OCI-LY3 (cell line): ENCODE data around the gene ASPSCR1.

Experiments
- H2AFZ ChIP-seq: fragments of 200-600, 300-600 bp; shearing (Covaris generic); 2 replicates; pipeline ENCODE4 v1.6.0; 2014; ENCODE audit warnings: antibody characterized with exemption, low read depth, low read length
- H3K27ac ChIP-seq: fragments of 200-600, 300-600 bp; sonication (generic); 2 replicates; pipeline ENCODE4 v1.5.1; 2014; ENCODE audit warnings: mild to moderate bottlenecking, low read length, moderate library complexity, mixed read lengths
- H3K27me3 ChIP-seq: fragments of 200-600, 300-600 bp; sonication (generic); 2 replicates; pipeline ENCODE4 v1.6.1; 2014; ENCODE audit warnings: low read depth, low read length, mixed read lengths
- H3K36me3 ChIP-seq: fragments of 200-600, 300-600 bp; sonication (generic); replicated peaks from 2 replicates; pipeline ENCODE3; 2014; ENCODE audit warnings: low read depth, low read length, mixed read lengths
- H3K4me1 ChIP-seq: fragments of 300-600, 200-600 bp; sonication (generic); 2 replicates; pipeline ENCODE4 v1.6.1; 2014; ENCODE audit warnings: low read length, mixed read lengths
- H3K4me2 ChIP-seq: fragments of 200-600, 300-600 bp; sonication (generic); 2 replicates; pipeline ENCODE4 v1.6.1; 2014; ENCODE audit warnings: low read length, mixed read lengths
- H3K4me3 ChIP-seq: fragments of 300-600, 200-600 bp; sonication (generic); 2 replicates; pipeline ENCODE4 v1.5.1; 2014; ENCODE audit warnings: antibody characterized with exemption, mild to moderate bottlenecking, low read length, moderate library complexity
- H3K79me2 ChIP-seq: fragments of 300-600, 200-600 bp; shearing (Covaris generic); 2 replicates; pipeline ENCODE4 v1.6.1; 2014; ENCODE audit warnings: mild to moderate bottlenecking, low read length, mixed read lengths
- H3K9ac ChIP-seq: fragments of 300-600, 200-600 bp; shearing (Covaris generic); 2 replicates; pipeline ENCODE4 v1.6.0; 2014; ENCODE audit warnings: mild to moderate bottlenecking, low read length, moderate library complexity
- H3K9me3 ChIP-seq: fragments of 200-600, 300-600 bp; shearing (Covaris generic); 2 replicates; pipeline ENCODE4 v1.6.1; 2014; ENCODE audit warnings: low read length, mixed read lengths; ENCODE audit not compliant: insufficient read depth
- H4K20me1 ChIP-seq: fragments of 200-600, 300-600 bp; sonication (generic); 2 replicates; pipeline ENCODE4 v1.6.1; 2016; ENCODE audit warnings: low read length, mixed read lengths; ENCODE audit not compliant: insufficient read depth
- EZH2phosphoT487 ChIP-seq: fragments of 200-600 bp; shearing (Covaris generic); IDR thresholded peaks from 2 replicates; pipeline ENCODE4 v1.6.1; 2018; ENCODE audit warnings: antibody characterized with exemption, mixed run types, low read depth
- TF ChIP-seq, protein P1 (sequence below): fragments of 200-600, 300-600 bp; sonication (generic); IDR thresholded peaks from 2 replicates; pipeline ENCODE4 v1.5.1; 2014; ENCODE audit warnings: antibody characterized with exemption, low read length, low read depth

ASPSCR1 gene

DNA sequence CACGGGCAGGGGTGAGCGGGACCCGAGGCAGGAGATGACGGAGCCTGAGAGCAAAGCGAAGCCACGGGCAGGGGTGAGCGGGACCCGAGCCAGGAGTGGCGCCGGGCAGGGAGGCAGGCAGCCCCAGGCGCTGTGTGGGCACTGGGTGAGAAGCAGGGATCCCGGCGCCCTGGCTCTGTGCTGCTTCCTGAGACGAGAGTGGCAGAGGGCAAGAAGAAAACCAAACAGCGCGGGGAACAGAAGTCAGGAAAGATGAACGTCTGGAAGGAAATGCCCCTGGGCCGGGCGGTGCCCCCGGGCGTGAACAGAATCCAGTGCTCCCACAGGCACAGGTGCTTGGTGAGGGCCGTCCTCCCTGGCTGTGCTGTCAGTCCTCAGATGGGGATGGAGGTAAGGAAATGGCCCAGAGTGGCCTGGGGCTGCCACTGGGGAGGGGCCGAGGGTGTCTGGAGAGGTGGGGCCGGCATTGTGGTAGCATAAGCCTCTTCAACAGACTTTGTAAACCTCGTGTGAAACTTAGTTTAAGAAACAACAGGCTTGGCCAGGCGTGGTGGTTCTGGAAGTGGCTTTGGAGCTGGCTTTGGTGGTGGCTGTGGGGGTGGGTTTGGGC lies 9.8 kb downstream of the ASPSCR1 start:
- H3K4me2 ChIP-seq = no peak overlapping the region
- H3K79me2 ChIP-seq = no peaks in the 10 kb centered on the region
- H3K27me3 ChIP-seq = no peaks in the 10 kb centered on the region
- H3K36me3 ChIP-seq = peaks cover 9% of the 10 kb centered on the region
- no peak overlapping the region for H3K4me3 ChIP-seq
- TF ChIP-seq EZH2phosphoT487 = no peak
- TF ChIP-seq, protein P1, sequence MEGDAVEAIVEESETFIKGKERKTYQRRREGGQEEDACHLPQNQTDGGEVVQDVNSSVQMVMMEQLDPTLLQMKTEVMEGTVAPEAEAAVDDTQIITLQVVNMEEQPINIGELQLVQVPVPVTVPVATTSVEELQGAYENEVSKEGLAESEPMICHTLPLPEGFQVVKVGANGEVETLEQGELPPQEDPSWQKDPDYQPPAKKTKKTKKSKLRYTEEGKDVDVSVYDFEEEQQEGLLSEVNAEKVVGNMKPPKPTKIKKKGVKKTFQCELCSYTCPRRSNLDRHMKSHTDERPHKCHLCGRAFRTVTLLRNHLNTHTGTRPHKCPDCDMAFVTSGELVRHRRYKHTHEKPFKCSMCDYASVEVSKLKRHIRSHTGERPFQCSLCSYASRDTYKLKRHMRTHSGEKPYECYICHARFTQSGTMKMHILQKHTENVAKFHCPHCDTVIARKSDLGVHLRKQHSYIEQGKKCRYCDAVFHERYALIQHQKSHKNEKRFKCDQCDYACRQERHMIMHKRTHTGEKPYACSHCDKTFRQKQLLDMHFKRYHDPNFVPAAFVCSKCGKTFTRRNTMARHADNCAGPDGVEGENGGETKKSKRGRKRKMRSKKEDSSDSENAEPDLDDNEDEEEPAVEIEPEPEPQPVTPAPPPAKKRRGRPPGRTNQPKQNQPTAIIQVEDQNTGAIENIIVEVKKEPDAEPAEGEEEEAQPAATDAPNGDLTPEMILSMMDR = no peak
- no peak overlapping the region for H3K9ac ChIP-seq
- no peak overlapping the region for H3K27ac ChIP-seq
- H3K9me3 ChIP-seq = no peaks in the 10 kb centered on the region
- no peaks in the 10 kb centered on the region for H4K20me1 ChIP-seq
- H3K4me1 ChIP-seq = no peaks in the 10 kb centered on the region
- no peak overlapping the region for H2AFZ ChIP-seq

DNA sequence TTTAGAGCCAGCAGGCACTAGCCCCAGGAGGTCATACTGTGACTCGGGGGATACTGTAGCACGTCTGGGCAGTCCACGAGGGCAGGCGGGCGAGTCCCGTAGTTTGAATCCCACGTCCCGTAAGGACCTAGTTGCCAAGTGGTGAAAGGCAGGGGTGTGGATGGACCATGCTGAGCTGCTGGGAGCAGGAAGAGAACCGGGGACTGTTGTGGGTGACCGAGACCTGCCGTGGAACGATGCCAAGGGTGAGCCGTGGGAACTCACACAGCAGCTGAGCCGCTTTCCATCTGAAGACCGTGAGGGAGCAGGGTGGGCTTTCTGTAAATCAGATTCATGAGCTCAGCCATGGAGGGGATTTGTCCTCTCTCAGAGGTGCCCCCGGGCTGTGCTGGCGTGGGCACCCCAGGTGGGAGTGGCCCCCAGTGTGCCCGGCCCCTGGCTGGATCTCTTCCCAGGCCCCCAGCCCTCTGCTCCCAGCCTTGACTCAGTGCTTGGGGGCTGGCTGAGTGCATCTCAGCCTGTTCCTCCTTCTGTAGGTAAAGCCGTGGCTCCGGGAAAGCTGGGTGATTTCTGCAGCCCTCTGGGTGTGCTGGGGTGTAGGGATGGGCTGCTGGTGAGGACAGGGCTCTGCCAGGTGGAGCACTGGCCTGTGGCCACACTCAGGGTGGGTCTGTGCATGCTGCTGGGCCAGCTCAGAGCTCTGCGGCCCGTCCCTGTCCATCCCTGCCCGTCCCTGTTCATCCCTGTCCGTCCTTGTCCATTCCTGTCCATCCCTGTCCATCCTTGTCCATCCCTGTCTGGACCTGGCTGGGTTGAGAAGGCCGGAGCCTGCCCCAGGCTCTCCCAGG lies 13.6 kb downstream of the ASPSCR1 start:
- H3K4me3 ChIP-seq = no peak overlapping the region
- no peak overlapping the region for H3K9ac ChIP-seq
- no peak overlapping the region for H2AFZ ChIP-seq
- no peaks in the 10 kb centered on the region for H3K9me3 ChIP-seq
- no peaks in the 10 kb centered on the region for H4K20me1 ChIP-seq
- no peak overlapping the region for H3K27ac ChIP-seq
- no peaks in the 10 kb centered on the region for H3K27me3 ChIP-seq
- H3K4me1 ChIP-seq = no peaks in the 10 kb centered on the region
- H3K79me2 ChIP-seq = no peaks in the 10 kb centered on the region
- TF ChIP-seq EZH2phosphoT487 = no peak
- TF ChIP-seq, protein P1 = no peak
- H3K36me3 ChIP-seq = peaks cover 3% of the 10 kb centered on the region
- no peak overlapping the region for H3K4me2 ChIP-seq

DNA sequence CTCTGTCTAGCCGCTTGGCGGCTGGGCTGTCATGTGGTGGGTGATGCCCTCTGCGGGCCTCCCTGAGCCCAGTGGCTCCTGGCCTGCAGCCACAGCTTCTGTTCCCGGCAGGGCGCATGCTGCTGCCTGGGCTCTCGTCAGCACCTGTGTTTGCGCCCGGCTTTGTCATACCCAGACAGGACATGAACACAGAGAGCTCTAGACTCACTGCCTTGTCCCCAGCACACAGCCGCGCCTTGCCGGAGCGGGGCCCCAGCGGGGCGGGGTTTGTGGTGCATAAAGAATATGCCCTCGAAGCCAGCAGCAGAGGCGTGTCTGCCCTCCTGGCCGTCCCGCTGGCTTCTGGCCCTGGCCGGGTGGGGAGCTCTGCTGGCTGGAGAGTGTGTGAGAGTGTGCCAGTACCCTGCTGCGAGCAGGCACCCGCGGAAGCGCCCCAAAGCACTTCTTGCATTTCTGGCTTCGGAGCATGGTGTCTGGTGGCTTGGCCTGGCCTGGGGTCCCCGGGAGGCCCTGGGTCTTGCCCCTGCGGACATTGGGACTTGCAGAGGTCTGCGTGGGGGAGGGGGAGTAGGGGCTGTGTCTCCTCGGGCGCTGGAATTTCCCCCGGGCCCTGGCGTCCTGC lies 14.4 kb downstream of the ASPSCR1 start:
- TF ChIP-seq, protein P1 = no peak
- no peak for TF ChIP-seq EZH2phosphoT487
- no peaks in the 10 kb centered on the region for H3K9me3 ChIP-seq
- no peaks in the 10 kb centered on the region for H4K20me1 ChIP-seq
- no peaks in the 10 kb centered on the region for H3K27me3 ChIP-seq
- no peak overlapping the region for H3K27ac ChIP-seq
- no peak overlapping the region for H3K4me3 ChIP-seq
- no peaks in the 10 kb centered on the region for H3K79me2 ChIP-seq
- H3K9ac ChIP-seq = no peak overlapping the region
- no peak overlapping the region for H2AFZ ChIP-seq
- H3K4me1 ChIP-seq = no peaks in the 10 kb centered on the region
- H3K4me2 ChIP-seq = no peak overlapping the region
- H3K36me3 ChIP-seq = no peaks in the 10 kb centered on the region
